Cortex of kidney (tissue), 1 donor: ENCODE data around the gene WNK2.

ENCODE experiments used
- DNase-seq: peaks from one replicate; lab custom pipeline; 2025; lab: John Stamatoyannopoulos, UW

Gene WNK2

GRCh38 chr9:93200449-93200742 lies 16.5 kb downstream of the WNK2 start:
- DNase-seq: no peak

- DNase-seq: no peak
These were observed 17.0 kb downstream of the WNK2 start for GRCh38 chr9:93200989-93201334.

GRCh38 chr9:93203026-93203717 lies 19.2 kb downstream of the WNK2 start:
- no peak for DNase-seq

GRCh38 chr9:93203718-93204469 lies 20.0 kb downstream of the WNK2 start:
- DNase-seq: no peak

- DNase-seq: no peak
These were observed 20.6 kb downstream of the WNK2 start for GRCh38 chr9:93204470-93205043.

GRCh38 chr9:93205045-93205768 lies 21.3 kb downstream of the WNK2 start:
- DNase-seq: no peak

- no peak for DNase-seq
These were observed 22.1 kb downstream of the WNK2 start for GRCh38 chr9:93205896-93206575.

- no peak for DNase-seq
These were observed 22.7 kb downstream of the WNK2 start for GRCh38 chr9:93206576-93207155.

- no peak for DNase-seq
These were observed 23.4 kb downstream of the WNK2 start for GRCh38 chr9:93207326-93207814.

GRCh38 chr9:93207860-93208734 lies 24.2 kb downstream of the WNK2 start:
- DNase-seq: no peak

- no peak for DNase-seq
These were observed 25.2 kb downstream of the WNK2 start for GRCh38 chr9:93209097-93209496.

- no peak for DNase-seq
These were observed 25.8 kb downstream of the WNK2 start for GRCh38 chr9:93209576-93210323.

- no peak for DNase-seq
These were observed 26.5 kb downstream of the WNK2 start for GRCh38 chr9:93210324-93210973.

- no peak for DNase-seq
These were observed 27.2 kb downstream of the WNK2 start for GRCh38 chr9:93210974-93211653.

GRCh38 chr9:93211654-93212001 lies 27.7 kb downstream of the WNK2 start:
- DNase-seq: no peak

- DNase-seq: no peak
These were observed 28.5 kb downstream of the WNK2 start for GRCh38 chr9:93212409-93212808.

GRCh38 chr9:93216073-93216365 lies 32.1 kb downstream of the WNK2 start:
- DNase-seq: no peak

- DNase-seq: no peak
These were observed 33.8 kb downstream of the WNK2 start for GRCh38 chr9:93217706-93218105.

GRCh38 chr9:93218161-93218560 lies 34.2 kb downstream of the WNK2 start:
- no peak for DNase-seq
